ENCODE data around the gene PLXNB2.

DNA sequence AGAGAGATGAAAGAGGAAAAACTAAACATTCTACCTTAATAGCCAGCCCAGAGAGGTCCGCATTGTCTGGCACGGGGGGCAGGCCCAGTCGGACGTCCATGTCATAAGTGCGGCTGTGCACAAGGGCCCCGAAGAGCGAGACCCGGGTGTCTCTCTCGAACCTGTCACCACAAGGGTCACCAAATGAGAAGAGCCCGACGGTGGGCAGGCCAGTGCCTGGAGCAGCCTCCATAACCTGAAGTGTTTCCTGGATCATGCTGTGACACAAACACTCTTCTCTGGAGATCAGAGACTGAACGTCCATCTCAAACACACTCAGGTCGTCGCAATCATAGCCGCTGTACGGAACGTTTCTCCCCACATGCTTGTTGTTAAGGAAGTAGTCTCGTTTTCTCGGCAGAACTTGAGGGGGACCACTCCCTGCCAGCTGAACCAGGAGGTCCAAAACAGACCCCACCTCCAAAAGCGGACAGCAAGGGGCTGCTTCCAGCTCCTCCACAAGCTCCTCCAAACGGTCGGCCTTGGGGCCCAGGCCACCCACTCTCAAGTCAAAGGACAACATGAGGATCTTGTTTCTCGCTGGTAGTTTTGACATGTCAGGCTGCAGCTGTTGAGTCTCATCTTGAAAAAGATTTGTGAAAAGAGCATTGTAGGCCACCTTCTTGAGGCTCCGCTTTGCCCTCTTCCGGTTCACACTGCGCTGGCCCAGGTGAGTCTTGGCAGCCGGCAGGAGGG lies 63.6 kb downstream of the PLXNB2 start:
- TF ChIP-seq, protein P1, sequence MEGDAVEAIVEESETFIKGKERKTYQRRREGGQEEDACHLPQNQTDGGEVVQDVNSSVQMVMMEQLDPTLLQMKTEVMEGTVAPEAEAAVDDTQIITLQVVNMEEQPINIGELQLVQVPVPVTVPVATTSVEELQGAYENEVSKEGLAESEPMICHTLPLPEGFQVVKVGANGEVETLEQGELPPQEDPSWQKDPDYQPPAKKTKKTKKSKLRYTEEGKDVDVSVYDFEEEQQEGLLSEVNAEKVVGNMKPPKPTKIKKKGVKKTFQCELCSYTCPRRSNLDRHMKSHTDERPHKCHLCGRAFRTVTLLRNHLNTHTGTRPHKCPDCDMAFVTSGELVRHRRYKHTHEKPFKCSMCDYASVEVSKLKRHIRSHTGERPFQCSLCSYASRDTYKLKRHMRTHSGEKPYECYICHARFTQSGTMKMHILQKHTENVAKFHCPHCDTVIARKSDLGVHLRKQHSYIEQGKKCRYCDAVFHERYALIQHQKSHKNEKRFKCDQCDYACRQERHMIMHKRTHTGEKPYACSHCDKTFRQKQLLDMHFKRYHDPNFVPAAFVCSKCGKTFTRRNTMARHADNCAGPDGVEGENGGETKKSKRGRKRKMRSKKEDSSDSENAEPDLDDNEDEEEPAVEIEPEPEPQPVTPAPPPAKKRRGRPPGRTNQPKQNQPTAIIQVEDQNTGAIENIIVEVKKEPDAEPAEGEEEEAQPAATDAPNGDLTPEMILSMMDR (IDR thresholded peaks at IDR 0.05), result no peak
- TF ChIP-seq SIN3A (IDR thresholded peaks at IDR 0.05; ENCODE audit: borderline replicate concordance, insufficient read depth, low read depth, low read length), result no peak

All from Panc1 (cell line).